Suprapubic skin (tissue), 3 donors: ENCODE data around the gene POMGNT1.

Experiments
- EP300 ChIP-seq: sonication (generic); formaldehyde crosslinking; IDR thresholded peaks from one replicate; pipeline ENCODE4 v1.6.1; 2017; ENCODE audit warnings: antibody characterized with exemption
- TF ChIP-seq, protein P1 (sequence below), 2 donors: fragments of 200-600 bp in 1 of 2; fragments of 450-650 bp in 1 of 2; sonication (generic) in 1 of 2; IDR thresholded peaks; one replicate each; pipeline ENCODE4 v1.5.1; 2016 to 2019; ENCODE audit warnings: antibody characterized with exemption in 2 of 2, mild to moderate bottlenecking in 1 of 2, moderate library complexity in 1 of 2

DNA sequence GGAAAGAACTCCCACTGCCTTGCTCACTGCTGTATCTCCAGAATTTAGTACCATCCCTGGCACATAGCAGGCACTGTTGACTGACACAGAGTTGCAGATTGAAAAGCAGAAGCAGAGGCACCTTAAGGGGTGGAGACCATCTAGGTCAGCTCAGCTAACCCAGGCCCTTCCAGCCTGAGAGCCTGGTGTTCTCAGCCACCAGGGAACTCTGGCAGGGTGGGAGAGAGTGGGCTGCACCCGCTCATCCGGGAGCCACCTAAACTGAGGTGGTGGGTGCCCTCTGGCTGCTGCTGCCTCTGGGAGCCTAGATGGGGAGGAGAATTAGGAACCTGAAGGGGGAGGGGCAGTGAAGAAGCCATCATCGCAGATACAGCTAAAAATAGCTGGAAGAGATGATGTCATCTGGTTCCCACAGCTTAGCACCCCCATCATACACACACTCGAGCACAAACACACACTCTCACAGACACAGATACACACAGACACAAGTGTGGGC, 24.8 kb downstream of the POMGNT1 start:
- TF ChIP-seq, protein P1, sequence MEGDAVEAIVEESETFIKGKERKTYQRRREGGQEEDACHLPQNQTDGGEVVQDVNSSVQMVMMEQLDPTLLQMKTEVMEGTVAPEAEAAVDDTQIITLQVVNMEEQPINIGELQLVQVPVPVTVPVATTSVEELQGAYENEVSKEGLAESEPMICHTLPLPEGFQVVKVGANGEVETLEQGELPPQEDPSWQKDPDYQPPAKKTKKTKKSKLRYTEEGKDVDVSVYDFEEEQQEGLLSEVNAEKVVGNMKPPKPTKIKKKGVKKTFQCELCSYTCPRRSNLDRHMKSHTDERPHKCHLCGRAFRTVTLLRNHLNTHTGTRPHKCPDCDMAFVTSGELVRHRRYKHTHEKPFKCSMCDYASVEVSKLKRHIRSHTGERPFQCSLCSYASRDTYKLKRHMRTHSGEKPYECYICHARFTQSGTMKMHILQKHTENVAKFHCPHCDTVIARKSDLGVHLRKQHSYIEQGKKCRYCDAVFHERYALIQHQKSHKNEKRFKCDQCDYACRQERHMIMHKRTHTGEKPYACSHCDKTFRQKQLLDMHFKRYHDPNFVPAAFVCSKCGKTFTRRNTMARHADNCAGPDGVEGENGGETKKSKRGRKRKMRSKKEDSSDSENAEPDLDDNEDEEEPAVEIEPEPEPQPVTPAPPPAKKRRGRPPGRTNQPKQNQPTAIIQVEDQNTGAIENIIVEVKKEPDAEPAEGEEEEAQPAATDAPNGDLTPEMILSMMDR (IDR thresholded peaks at IDR 0.05): no peak
- TF ChIP-seq EP300: no peak
